ENCODE data around the gene RRP9. TPM values are rescaled to one million over a fixed set of nuclear protein-coding genes. Genes with fewer than 3 reads are reported as not detected.

RRP9 gene
- total RNA-seq, 4 donors from 2014 or later: 7.1 to 29.5 (median 11.1) TPM

GRCh38 chr3:51937611-51938450 lies 3.9 kb downstream of the RRP9 start:
- WGBS, 2 donors (ENCODE audit: low coverage in 1 of 2): 90 to 93% methylated on average over 4 to 13 of the region's 13 CpGs

GRCh38 chr3:51937014-51937413 lies 4.7 kb downstream of the RRP9 start:
- no peaks in the 10 kb centered on the region for H3K9me3 ChIP-seq
- H3K27ac ChIP-seq: no peak overlapping the region
- intact Hi-C loops (cut with DNase I; ENCODE audit: low total_unique reads): no loop called here
- no peaks in the 10 kb centered on the region for H3K27me3 ChIP-seq
- TF ChIP-seq CTCF (IDR thresholded peaks at IDR 0.05) (no peak), EP300 (IDR thresholded peaks at IDR 0.05; ENCODE audit: low read depth) (no peak), POLR2AphosphoS5 (IDR thresholded peaks at IDR 0.05) (no peak), POLR2A (IDR thresholded peaks at IDR 0.05) (no peak)
- WGBS, 2 donors (ENCODE audit: low coverage in 1 of 2): 94% methylated on average over 9 of the region's 9 CpGs; no CpG with 5 or more reads in 1 of the 2 donors
- in situ Hi-C loops (cut with MboI; ENCODE audit: low pct_ligation_motif_present in 1 of 4, low pct_unique_long_range_greater_than_20kb in 1 of 4, low sequenced_read_pairs in 3 of 4): no loop called here
- H3K36me3 ChIP-seq: peaks cover 0 to 23% (median 7%) of the 10 kb centered on the region in 4 donors
- peaks cover 12 to 18% (median 15%) of the 10 kb centered on the region in 4 donors for H3K4me1 ChIP-seq
- H3K4me3 ChIP-seq: no peak overlapping the region
- DNase-seq: no peak

More at GRCh38 chr3:51937611-51938450, 3.9 kb downstream of the RRP9 start:
- DNase-seq: no peak
- Histone ChIP-seq H3K27me3 (no peaks in the 10 kb centered on the region), H3K27ac (no peak overlapping the region), H3K4me3 (no peak overlapping the region), H3K9me3 (no peaks in the 10 kb centered on the region), H3K4me1 (peaks cover 18 to 23% (median 22%) of the 10 kb centered on the region in 4 donors), H3K36me3 (peaks cover 0 to 23% (median 7%) of the 10 kb centered on the region in 4 donors)
- intact Hi-C loops (cut with DNase I; ENCODE audit: low total_unique reads) (no loop called here), in situ Hi-C loops (cut with MboI; ENCODE audit: low pct_ligation_motif_present in 1 of 4, low pct_unique_long_range_greater_than_20kb in 1 of 4, low sequenced_read_pairs in 3 of 4) (no loop called here)
- no peak for TF ChIP-seq CTCF (IDR thresholded peaks at IDR 0.05)
- no peak for TF ChIP-seq POLR2A (IDR thresholded peaks at IDR 0.05)
- TF ChIP-seq EP300 (IDR thresholded peaks at IDR 0.05; ENCODE audit: low read depth): no peak
- no peak for TF ChIP-seq POLR2AphosphoS5 (IDR thresholded peaks at IDR 0.05)

- no peaks in the 10 kb centered on the region for H3K27me3 ChIP-seq
These were observed 5.6 kb downstream of the RRP9 start for GRCh38 chr3:51935886-51936755.

More at GRCh38 chr3:51935886-51936755, 5.6 kb downstream of the RRP9 start:
- in situ Hi-C loops (cut with MboI; ENCODE audit: low pct_ligation_motif_present in 1 of 4, low pct_unique_long_range_greater_than_20kb in 1 of 4, low sequenced_read_pairs in 3 of 4) (no loop called here), intact Hi-C loops (cut with DNase I; ENCODE audit: low total_unique reads) (no loop called here)
- TF ChIP-seq CTCF (IDR thresholded peaks at IDR 0.05) (no peak), POLR2A (IDR thresholded peaks at IDR 0.05) (no peak), EP300 (IDR thresholded peaks at IDR 0.05; ENCODE audit: low read depth) (no peak), POLR2AphosphoS5 (IDR thresholded peaks at IDR 0.05) (no peak)
- H3K4me3 ChIP-seq: no peak overlapping the region
- no peak for DNase-seq
- H3K9me3 ChIP-seq: no peaks in the 10 kb centered on the region
- H3K27ac ChIP-seq: no peak overlapping the region
- 92 to 97% methylated on average over 5 to 25 of the region's 25 CpGs for WGBS, 2 donors (ENCODE audit: low coverage in 1 of 2)
- H3K4me1 ChIP-seq: peaks cover 12 to 14% (median 12%) of the 10 kb centered on the region in 4 donors
- H3K36me3 ChIP-seq: peaks cover 0 to 23% (median 7%) of the 10 kb centered on the region in 4 donors
